HepG2 (cell line): ENCODE data around the gene ODAD4. TPM values are rescaled to one million over a fixed set of nuclear protein-coding genes. Genes with fewer than 3 reads are reported as not detected.

ENCODE experiments used
- FLYWCH1 ChIP-seq: sonication (generic); formaldehyde crosslinking; IDR thresholded peaks from 2 replicates; pipeline ENCODE4 v1.8.1; 2023; ENCODE audit warnings: mild to moderate bottlenecking, missing genetic modification reagents
- HDAC1 ChIP-seq: sonication (generic); formaldehyde crosslinking; IDR thresholded peaks from 2 replicates; pipeline ENCODE4 v1.5.1; 2020; ENCODE audit warnings: mild to moderate bottlenecking, missing genetic modification reagents
- NCOA2 ChIP-seq: sonication (generic); formaldehyde crosslinking; IDR thresholded peaks from 2 replicates; pipeline ENCODE4 v1.8.0; 2022; ENCODE audit warnings: inconsistent platforms
- RXRA ChIP-seq: sonication (generic); formaldehyde crosslinking; IDR thresholded peaks from 2 replicates; pipeline ENCODE4 v1.5.1; 2020; ENCODE audit warnings: missing genetic modification reagents
- SMYD3 ChIP-seq: sonication (generic); formaldehyde crosslinking; IDR thresholded peaks from 2 replicates; pipeline ENCODE4 v1.8.1; 2023; ENCODE audit warnings: mild to moderate bottlenecking, missing genetic modification reagents
- SRY ChIP-seq: sonication (generic); formaldehyde crosslinking; IDR thresholded peaks from 2 replicates; pipeline ENCODE4 v1.8.0; 2022; ENCODE audit warnings: mild to moderate bottlenecking, missing genetic modification reagents
- ZNF30 ChIP-seq: sonication (generic); formaldehyde crosslinking; IDR thresholded peaks from 2 replicates; pipeline ENCODE4 v1.5.0; 2020; ENCODE audit warnings: mild to moderate bottlenecking, missing genetic modification reagents
- ZNF430 ChIP-seq: sonication (generic); formaldehyde crosslinking; IDR thresholded peaks from 2 replicates; pipeline ENCODE4 v1.9.0; 2021; ENCODE audit warnings: mild to moderate bottlenecking, missing genetic modification reagents
- ZNF678 ChIP-seq: sonication (generic); formaldehyde crosslinking; IDR thresholded peaks from 2 replicates; pipeline ENCODE4 v1.4.0; 2020; ENCODE audit warnings: mild to moderate bottlenecking, missing genetic modification reagents
- ZNF75D ChIP-seq: sonication (generic); formaldehyde crosslinking; IDR thresholded peaks from 2 replicates; pipeline ENCODE4 v1.8.1; 2023; ENCODE audit warnings: missing genetic modification reagents, mild to moderate bottlenecking, borderline replicate concordance
- ZNF879 ChIP-seq: sonication (generic); formaldehyde crosslinking; IDR thresholded peaks from 2 replicates; pipeline ENCODE4 v1.8.1; 2023; ENCODE audit warnings: missing genetic modification reagents
- ZSCAN31 ChIP-seq: sonication (generic); formaldehyde crosslinking; IDR thresholded peaks from 2 replicates; pipeline ENCODE4 v1.5.0; 2020; ENCODE audit warnings: low read depth, mild to moderate bottlenecking, missing genetic modification reagents
- polyA plus RNA-seq, 8 experiments: library from polyadenylated mRNA; depleted of rRNA in 3 of 8; stranded (reverse) in 7 of 8; unstranded in 1 of 8; fragments of >200 nt; fragmentation: Illumina TruSeq in 4 of 8; extraction: Trizol in 4 of 8; gene quantifications; 2 replicates each; pipeline versions ENCODE4 v1.2.1 to v1.2.3, GENCODE V29; 2011 to 2016; ENCODE audit warnings: low read depth in 4 of 8, missing spikeins in 1 of 8, mixed read lengths in 1 of 8; ENCODE audit not compliant: insufficient read depth in 1 of 8
- total RNA-seq, 5 experiments: library from RNA; depleted of rRNA; stranded (reverse); fragments of >200 nt; fragmentation: Illumina TruSeq; extraction: Trizol; gene quantifications; 2 replicates each; pipeline ENCODE4 v1.2.3, GENCODE V29; 2016; ENCODE audit warnings: low read depth in 1 of 5
- TF ChIP-seq, protein P1 (sequence below): sonication (generic); formaldehyde crosslinking; IDR thresholded peaks from 2 replicates; pipeline ENCODE4 v1.8.0; 2022; ENCODE audit warnings: mild to moderate bottlenecking, missing genetic modification reagents
- TF ChIP-seq, protein P2 (sequence below), 2 experiments: sonication (generic) in 1 of 2; formaldehyde crosslinking in 1 of 2; IDR thresholded peaks; 2 replicates each; pipeline versions ENCODE4 v1.5.1 to v1.6.1; 2011 to 2020; ENCODE audit warnings: borderline replicate concordance in 1 of 2, low read depth in 1 of 2, low read length in 1 of 2, mild to moderate bottlenecking in 1 of 2, missing genetic modification reagents in 1 of 2, moderate library complexity in 1 of 2
- TF ChIP-seq, protein P3 (sequence below): sonication (generic); formaldehyde crosslinking; conservative IDR thresholded peaks from 2 replicates; pipeline ENCODE4 v1.4.0; 2020; ENCODE audit warnings: mild to moderate bottlenecking, missing genetic modification reagents, moderate library complexity
- TF ChIP-seq, protein P4 (sequence below): sonication (generic); formaldehyde crosslinking; IDR thresholded peaks from 2 replicates; pipeline ENCODE4 v1.4.0; 2020; ENCODE audit warnings: missing genetic modification reagents
- TF ChIP-seq, protein P5 (sequence below): sonication (generic); formaldehyde crosslinking; IDR thresholded peaks from 2 replicates; pipeline ENCODE4 v1.5.1; 2020; ENCODE audit warnings: mild to moderate bottlenecking, missing genetic modification reagents

The ODAD4 gene
- total and polyA plus RNA-seq, 2 of the 13 experiments (the other 11 are each of a cell fraction or from before 2014, with no cell fraction given) = 0.48 to 0.53 TPM

- TF ChIP-seq, protein P1, sequence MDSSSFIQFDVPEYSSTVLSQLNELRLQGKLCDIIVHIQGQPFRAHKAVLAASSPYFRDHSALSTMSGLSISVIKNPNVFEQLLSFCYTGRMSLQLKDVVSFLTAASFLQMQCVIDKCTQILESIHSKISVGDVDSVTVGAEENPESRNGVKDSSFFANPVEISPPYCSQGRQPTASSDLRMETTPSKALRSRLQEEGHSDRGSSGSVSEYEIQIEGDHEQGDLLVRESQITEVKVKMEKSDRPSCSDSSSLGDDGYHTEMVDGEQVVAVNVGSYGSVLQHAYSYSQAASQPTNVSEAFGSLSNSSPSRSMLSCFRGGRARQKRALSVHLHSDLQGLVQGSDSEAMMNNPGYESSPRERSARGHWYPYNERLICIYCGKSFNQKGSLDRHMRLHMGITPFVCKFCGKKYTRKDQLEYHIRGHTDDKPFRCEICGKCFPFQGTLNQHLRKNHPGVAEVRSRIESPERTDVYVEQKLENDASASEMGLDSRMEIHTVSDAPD (CRISPR knock-in tag) = peak; percentile 58; the same call in 1 of the 2 replicates
- TF ChIP-seq SRY (CRISPR knock-in tag) = peak; percentile 56
- TF ChIP-seq NCOA2 (CRISPR knock-in tag) = 0 out of 2 replicates have a peak, but pooled peaks have one; percentile 37
- TF ChIP-seq SMYD3 (CRISPR knock-in tag) = peak; percentile 51; the same call in 1 of the 2 replicates
- TF ChIP-seq, protein P2, sequence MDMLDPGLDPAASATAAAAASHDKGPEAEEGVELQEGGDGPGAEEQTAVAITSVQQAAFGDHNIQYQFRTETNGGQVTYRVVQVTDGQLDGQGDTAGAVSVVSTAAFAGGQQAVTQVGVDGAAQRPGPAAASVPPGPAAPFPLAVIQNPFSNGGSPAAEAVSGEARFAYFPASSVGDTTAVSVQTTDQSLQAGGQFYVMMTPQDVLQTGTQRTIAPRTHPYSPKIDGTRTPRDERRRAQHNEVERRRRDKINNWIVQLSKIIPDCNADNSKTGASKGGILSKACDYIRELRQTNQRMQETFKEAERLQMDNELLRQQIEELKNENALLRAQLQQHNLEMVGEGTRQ (IDR thresholded peaks at IDR 0.05; ENCODE audit: low read depth, low read length) = no peak
- TF ChIP-seq, protein P2 (CRISPR knock-in tag; IDR thresholded peaks at IDR 0.05; ENCODE audit: borderline replicate concordance) = peak; percentile 14; the same call in 1 of the 2 replicates
- TF ChIP-seq, protein P3, sequence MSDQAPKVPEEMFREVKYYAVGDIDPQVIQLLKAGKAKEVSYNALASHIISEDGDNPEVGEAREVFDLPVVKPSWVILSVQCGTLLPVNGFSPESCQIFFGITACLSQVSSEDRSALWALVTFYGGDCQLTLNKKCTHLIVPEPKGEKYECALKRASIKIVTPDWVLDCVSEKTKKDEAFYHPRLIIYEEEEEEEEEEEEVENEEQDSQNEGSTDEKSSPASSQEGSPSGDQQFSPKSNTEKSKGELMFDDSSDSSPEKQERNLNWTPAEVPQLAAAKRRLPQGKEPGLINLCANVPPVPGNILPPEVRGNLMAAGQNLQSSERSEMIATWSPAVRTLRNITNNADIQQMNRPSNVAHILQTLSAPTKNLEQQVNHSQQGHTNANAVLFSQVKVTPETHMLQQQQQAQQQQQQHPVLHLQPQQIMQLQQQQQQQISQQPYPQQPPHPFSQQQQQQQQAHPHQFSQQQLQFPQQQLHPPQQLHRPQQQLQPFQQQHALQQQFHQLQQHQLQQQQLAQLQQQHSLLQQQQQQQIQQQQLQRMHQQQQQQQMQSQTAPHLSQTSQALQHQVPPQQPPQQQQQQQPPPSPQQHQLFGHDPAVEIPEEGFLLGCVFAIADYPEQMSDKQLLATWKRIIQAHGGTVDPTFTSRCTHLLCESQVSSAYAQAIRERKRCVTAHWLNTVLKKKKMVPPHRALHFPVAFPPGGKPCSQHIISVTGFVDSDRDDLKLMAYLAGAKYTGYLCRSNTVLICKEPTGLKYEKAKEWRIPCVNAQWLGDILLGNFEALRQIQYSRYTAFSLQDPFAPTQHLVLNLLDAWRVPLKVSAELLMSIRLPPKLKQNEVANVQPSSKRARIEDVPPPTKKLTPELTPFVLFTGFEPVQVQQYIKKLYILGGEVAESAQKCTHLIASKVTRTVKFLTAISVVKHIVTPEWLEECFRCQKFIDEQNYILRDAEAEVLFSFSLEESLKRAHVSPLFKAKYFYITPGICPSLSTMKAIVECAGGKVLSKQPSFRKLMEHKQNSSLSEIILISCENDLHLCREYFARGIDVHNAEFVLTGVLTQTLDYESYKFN (CRISPR knock-in tag) = peak; percentile 44; the same call in 1 of the 2 replicates
- TF ChIP-seq, protein P4, sequence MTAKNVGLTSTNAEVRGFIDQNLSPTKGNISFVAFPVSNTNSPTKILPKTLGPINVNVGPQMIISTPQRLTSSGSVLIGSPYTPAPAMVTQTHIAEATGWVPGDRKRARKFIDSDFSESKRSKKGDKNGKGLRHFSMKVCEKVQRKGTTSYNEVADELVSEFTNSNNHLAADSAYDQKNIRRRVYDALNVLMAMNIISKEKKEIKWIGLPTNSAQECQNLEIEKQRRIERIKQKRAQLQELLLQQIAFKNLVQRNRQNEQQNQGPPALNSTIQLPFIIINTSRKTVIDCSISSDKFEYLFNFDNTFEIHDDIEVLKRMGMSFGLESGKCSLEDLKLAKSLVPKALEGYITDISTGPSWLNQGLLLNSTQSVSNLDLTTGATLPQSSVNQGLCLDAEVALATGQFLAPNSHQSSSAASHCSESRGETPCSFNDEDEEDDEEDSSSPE = no peak
- TF ChIP-seq ZNF75D (CRISPR knock-in tag) = no peak
- no peak for TF ChIP-seq ZNF879
- 0 out of 2 replicates have a peak, but pooled peaks have one; percentile 66 for TF ChIP-seq ZNF678 (CRISPR knock-in tag)
- TF ChIP-seq ZNF30 = no peak
- TF ChIP-seq, protein P5, sequence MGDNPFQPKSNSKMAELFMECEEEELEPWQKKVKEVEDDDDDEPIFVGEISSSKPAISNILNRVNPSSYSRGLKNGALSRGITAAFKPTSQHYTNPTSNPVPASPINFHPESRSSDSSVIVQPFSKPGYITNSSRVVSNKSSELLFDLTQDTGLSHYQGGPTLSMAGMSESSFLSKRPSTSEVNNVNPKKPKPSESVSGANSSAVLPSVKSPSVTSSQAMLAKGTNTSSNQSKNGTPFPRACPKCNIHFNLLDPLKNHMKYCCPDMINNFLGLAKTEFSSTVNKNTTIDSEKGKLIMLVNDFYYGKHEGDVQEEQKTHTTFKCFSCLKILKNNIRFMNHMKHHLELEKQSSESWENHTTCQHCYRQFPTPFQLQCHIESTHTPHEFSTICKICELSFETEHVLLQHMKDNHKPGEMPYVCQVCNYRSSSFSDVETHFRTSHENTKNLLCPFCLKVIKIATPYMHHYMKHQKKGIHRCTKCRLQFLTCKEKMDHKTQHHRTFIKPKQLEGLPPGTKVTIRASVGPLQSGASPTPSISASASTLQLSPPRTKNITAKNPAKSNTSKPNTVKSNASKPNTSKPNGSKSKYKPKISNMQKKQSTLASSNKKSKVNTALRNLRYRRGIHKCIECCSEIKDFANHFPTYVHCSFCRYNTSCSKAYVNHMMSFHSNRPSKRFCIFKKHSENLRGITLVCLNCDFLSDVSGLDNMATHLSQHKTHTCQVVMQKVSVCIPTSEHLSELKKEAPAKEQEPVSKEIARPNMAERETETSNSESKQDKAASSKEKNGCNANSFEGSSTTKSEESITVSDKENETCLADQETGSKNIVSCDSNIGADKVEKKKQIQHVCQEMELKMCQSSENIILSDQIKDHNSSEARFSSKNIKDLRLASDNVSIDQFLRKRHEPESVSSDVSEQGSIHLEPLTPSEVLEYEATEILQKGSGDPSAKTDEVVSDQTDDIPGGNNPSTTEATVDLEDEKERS (CRISPR knock-in tag) = no peak
- TF ChIP-seq ZSCAN31 = peak; percentile 97; the same call in 1 of the 2 replicates
- peak; percentile 27; the same call in 1 of the 2 replicates for TF ChIP-seq RXRA (CRISPR knock-in tag)
- no peak; the same call in 1 of the 2 replicates for TF ChIP-seq FLYWCH1 (CRISPR knock-in tag)
- TF ChIP-seq HDAC1 (CRISPR knock-in tag) = 0 out of 2 replicates have a peak, but pooled peaks have one; percentile 54
- TF ChIP-seq ZNF430 (CRISPR knock-in tag) = peak; percentile 77
These were observed 11.1 kb upstream of the ODAD4 start (continued) for GRCh38 chr17:41919165-41919817.
